Frontal cortex (tissue), 4 donors: ENCODE measurements around the gene CDCA4. TPM values are rescaled to one million over a fixed set of nuclear protein-coding genes. Genes with fewer than 3 reads are reported as not detected.

Experiments
- DNase-seq, 2 donors: peaks; one replicate each; pipeline ENCODE4 v3.0.0; 2012; ENCODE audit warnings: low spot score in 2 of 2
- FAIRE-seq: peaks from 2 replicates; lab custom pipeline; 2012; peaks lifted over from hg19 to GRCh38; lab: Jason Lieb, UNC
- total RNA-seq: library from RNA; depleted of rRNA; stranded (reverse); fragments of >200 nt; gene quantifications from one replicate; pipeline ENCODE4 v1.2.3, GENCODE V29; 2014
- donor health status: control.
- donor health status: control.
- donor health status: control.

The CDCA4 gene
- total RNA-seq, 1 donor from 2014 or later: 11.0 TPM

GRCh38 chr14:105059035-105059924 lies 38.4 kb upstream of the CDCA4 start:
- FAIRE-seq (no peak), DNase-seq (no peak)

GRCh38 chr14:105058521-105059034 lies 37.7 kb upstream of the CDCA4 start:
- DNase-seq (no peak), FAIRE-seq (no peak)

- no peak for FAIRE-seq
- DNase-seq: no peak
Observed at GRCh38 chr14:105056303-105056831, 35.5 kb upstream of the CDCA4 start.

GRCh38 chr14:105055736-105056302 lies 34.9 kb upstream of the CDCA4 start:
- DNase-seq (no peak), FAIRE-seq (no peak)

GRCh38 chr14:105055334-105055733 lies 34.5 kb upstream of the CDCA4 start:
- no peak for FAIRE-seq
- no peak for DNase-seq

- no peak for FAIRE-seq
- no peak for DNase-seq
Observed at GRCh38 chr14:105053996-105054395, 33.1 kb upstream of the CDCA4 start.

GRCh38 chr14:105053421-105053820 lies 32.5 kb upstream of the CDCA4 start:
- DNase-seq (no peak), FAIRE-seq (no peak)

- no peak for FAIRE-seq
Observed at GRCh38 chr14:105052110-105052458, 31.2 kb upstream of the CDCA4 start.

GRCh38 chr14:105051182-105052109 lies 30.6 kb upstream of the CDCA4 start:
- FAIRE-seq: no peak

More at GRCh38 chr14:105052110-105052458, 31.2 kb upstream of the CDCA4 start:
- no peak for DNase-seq

GRCh38 chr14:105050551-105050897 lies 29.6 kb upstream of the CDCA4 start:
- DNase-seq (peak in 1 of 2 donors; percentile 18), FAIRE-seq (no peak)

More at GRCh38 chr14:105051182-105052109, 30.6 kb upstream of the CDCA4 start:
- DNase-seq: no peak

GRCh38 chr14:105049753-105050550 lies 29.1 kb upstream of the CDCA4 start:
- FAIRE-seq: no peak
- DNase-seq: peak in 1 of 2 donors; percentile 12

GRCh38 chr14:105047283-105048016 lies 26.6 kb upstream of the CDCA4 start:
- FAIRE-seq (no peak), DNase-seq (peak in 1 of 2 donors; percentile 21)

- FAIRE-seq (no peak), DNase-seq (peak in 1 of 2 donors; percentile 20)
Observed at GRCh38 chr14:105046891-105047282, 26.0 kb upstream of the CDCA4 start.

GRCh38 chr14:105045710-105046326 lies 24.9 kb upstream of the CDCA4 start:
- DNase-seq (peak; percentile 84 to 93), FAIRE-seq (no peak)

- FAIRE-seq: no peak
Observed at GRCh38 chr14:105043641-105044040, 22.8 kb upstream of the CDCA4 start.

GRCh38 chr14:105042813-105043212 lies 21.9 kb upstream of the CDCA4 start:
- FAIRE-seq: no peak
- DNase-seq: no peak

More at GRCh38 chr14:105043641-105044040, 22.8 kb upstream of the CDCA4 start:
- no peak for DNase-seq

- DNase-seq (no peak), FAIRE-seq (no peak)
Observed at GRCh38 chr14:105041841-105042765, 21.2 kb upstream of the CDCA4 start.
